Measurements from ENCODE around the gene VWA8. TPM values are rescaled to one million over a fixed set of nuclear protein-coding genes. Genes with fewer than 3 reads are reported as not detected.

The VWA8 gene
- total RNA-seq, 1 experiment from 2014 or later, result 22.6 TPM

- TF ChIP-seq SIN3A (IDR thresholded peaks at IDR 0.05; ENCODE audit: low read depth) (no peak), EZH2 (IDR thresholded peaks at IDR 0.05) (no peak), EGR1 (IDR thresholded peaks at IDR 0.05; ENCODE audit: low read depth) (no peak), MAX (IDR thresholded peaks at IDR 0.05) (no peak)
Measured at GRCh38 chr13:41742917-41743552, 217.9 kb downstream of the VWA8 start (continued).

- Histone ChIP-seq H3K4me3 (replicated peaks in 1 of 2; ENCODE audit: low read depth in 1 of 2, low read length in 2 of 2) (no peak overlapping the region), H3K9me3 (ENCODE audit: control insufficient read depth in 1 of 2, insufficient read depth in 1 of 2, low read depth in 1 of 2, low read length in 2 of 2) (no peaks in the 10 kb centered on the region), H4K20me1 (ENCODE audit: insufficient read depth) (no peaks in the 10 kb centered on the region), H3K4me1 (ENCODE audit: control insufficient read depth in 1 of 2, insufficient read depth in 2 of 2, low read length in 2 of 2) (no peaks in the 10 kb centered on the region), H3K27me3 (ENCODE audit: insufficient read depth, low read length) (no peaks in the 10 kb centered on the region), H2AFZ (ENCODE audit: low read depth, low read length, poor library complexity, severe bottlenecking) (no peak overlapping the region), H3K4me2 (ENCODE audit: low read length) (no peak overlapping the region), H3K9ac (ENCODE audit: low read length) (no peak overlapping the region), H3K9me2 (ENCODE audit: insufficient read depth) (no peaks in the 10 kb centered on the region), H3K27ac (ENCODE audit: low read depth, low read length) (no peak overlapping the region), H3K36me3 (ENCODE audit: control insufficient read depth in 1 of 2, insufficient read depth in 2 of 2, low read length in 2 of 2) (no peaks in the 10 kb centered on the region), H3K79me2 (ENCODE audit: insufficient read depth, low read length) (no peaks in the 10 kb centered on the region)
- ChIA-PET POLR2A (no interaction called here), RAD21 (ENCODE audit: low non-redundant PET in 1 of 2, low total read pairs in 2 of 2, uncharacterized antibody in 2 of 2, unreplicated experiment in 2 of 2) (no interaction called here), CTCF (no interaction called here)
- no peak for DNase-seq (ENCODE audit: low read depth, low spot score)
- BruUV-seq (replicated peaks), result no TSS peak
- intact Hi-C loops (cut with micrococcal nuclease), result no loop called here
- ATAC-seq, result no peak
- TF ChIP-seq MAX (IDR thresholded peaks at IDR 0.05) (no peak), EZH2 (IDR thresholded peaks at IDR 0.05) (no peak), ATF3 (IDR thresholded peaks at IDR 0.05) (no peak), POLR2AphosphoS5 (IDR thresholded peaks at IDR 0.05; ENCODE audit: low read depth, low read length) (no peak), EZH2phosphoT487 (IDR thresholded peaks at IDR 0.05; ENCODE audit: borderline replicate concordance) (no peak), REST (IDR thresholded peaks at IDR 0.05; ENCODE audit: low read depth) (no peak), ELF1 (IDR thresholded peaks at IDR 0.05; ENCODE audit: borderline replicate concordance, low read depth) (no peak), YY1 (IDR thresholded peaks at IDR 0.05; ENCODE audit: extremely low read depth, insufficient replicate concordance, low read depth, low read length) (no peak), CTCF (IDR thresholded peaks at IDR 0.05 in 2 of 3, conservative IDR thresholded peaks at IDR 0.05 in 1 of 3; ENCODE audit: borderline replicate concordance in 1 of 3, insufficient read depth in 1 of 3, low read depth in 2 of 3, low read length in 2 of 3) (no peak), ZFX (IDR thresholded peaks at IDR 0.05) (no peak), ZBTB33 (IDR thresholded peaks at IDR 0.05; ENCODE audit: extremely low read depth, insufficient replicate concordance, low read length) (no peak), SP1 (IDR thresholded peaks at IDR 0.05; ENCODE audit: low read depth) (no peak), TCF7L2 (IDR thresholded peaks at IDR 0.05; ENCODE audit: borderline replicate concordance, extremely low read depth, insufficient read depth, insufficient read length) (no peak), EGR1 (IDR thresholded peaks at IDR 0.05; ENCODE audit: low read depth) (no peak), JUND (IDR thresholded peaks at IDR 0.05) (no peak), POLR2A (IDR thresholded peaks at IDR 0.05; ENCODE audit: borderline replicate concordance, extremely low read depth, insufficient read depth, insufficient read length) (no peak)
Measured at GRCh38 chr13:41740479-41740878, 220.4 kb downstream of the VWA8 start.

Measured in HCT116 (cell line).